GM18517 (cell line): ENCODE data around the gene BTBD9.
A peak's percentile ranks its signal among the peaks of the same experiment; 100 is the strongest.

Experiments used
- ATAC-seq: cut with Tn5 transposase; IDR thresholded peaks from one replicate; pipeline ENCODE4 v1.9.1; 2021; ENCODE audit warnings: mild to moderate bottlenecking, moderate library complexity; ENCODE audit not compliant: unreplicated experiment

Gene BTBD9

DNA sequence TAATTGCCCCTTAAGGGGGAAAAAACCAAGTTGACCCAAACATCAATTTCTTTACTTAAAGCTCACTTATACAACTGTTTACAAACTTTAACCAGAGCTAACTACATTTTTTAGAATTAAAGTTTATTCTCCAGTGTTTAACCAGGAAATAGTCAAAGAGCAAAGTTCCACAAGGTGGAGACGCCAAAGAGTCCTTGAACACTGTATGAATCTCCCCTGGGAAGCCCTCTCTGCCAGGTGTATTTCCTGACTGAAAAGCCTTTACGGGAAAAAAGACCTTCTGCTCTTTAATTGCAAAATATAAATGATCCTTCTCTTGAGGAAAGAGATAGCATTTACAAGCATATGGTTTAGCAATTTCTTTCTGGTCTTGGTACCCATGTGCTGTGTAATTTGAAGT lies 36.2 kb downstream of the BTBD9 start:
- ATAC-seq: no peak

- ATAC-seq: no peak
Observed at GRCh38 chr6:38599966-38600550, 39.7 kb downstream of the BTBD9 start.

DNA sequence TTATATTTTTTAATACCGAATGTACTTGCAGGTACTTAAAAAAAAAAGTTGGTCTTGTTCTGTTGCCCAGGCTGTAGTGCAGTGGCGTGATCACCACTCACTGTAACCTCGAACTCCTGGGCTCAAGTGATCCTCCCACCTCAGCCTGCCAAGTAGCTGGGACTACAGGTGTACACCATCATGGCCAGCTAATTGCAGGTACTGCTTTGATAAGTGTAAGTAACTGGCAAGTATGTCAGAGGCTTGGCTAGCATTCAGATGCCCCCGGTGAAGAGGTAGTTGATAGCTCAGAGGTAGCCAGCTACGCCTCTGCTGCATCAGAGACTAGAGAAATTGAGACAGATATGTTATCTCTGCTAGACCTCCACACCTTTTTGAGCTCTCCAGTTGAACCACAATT lies 40.5 kb downstream of the BTBD9 start:
- no peak for ATAC-seq

GRCh38 chr6:38593998-38594665 lies 45.6 kb downstream of the BTBD9 start:
- no peak for ATAC-seq

- no peak for ATAC-seq
Observed at GRCh38 chr6:38593409-38593808, 46.3 kb downstream of the BTBD9 start.

DNA sequence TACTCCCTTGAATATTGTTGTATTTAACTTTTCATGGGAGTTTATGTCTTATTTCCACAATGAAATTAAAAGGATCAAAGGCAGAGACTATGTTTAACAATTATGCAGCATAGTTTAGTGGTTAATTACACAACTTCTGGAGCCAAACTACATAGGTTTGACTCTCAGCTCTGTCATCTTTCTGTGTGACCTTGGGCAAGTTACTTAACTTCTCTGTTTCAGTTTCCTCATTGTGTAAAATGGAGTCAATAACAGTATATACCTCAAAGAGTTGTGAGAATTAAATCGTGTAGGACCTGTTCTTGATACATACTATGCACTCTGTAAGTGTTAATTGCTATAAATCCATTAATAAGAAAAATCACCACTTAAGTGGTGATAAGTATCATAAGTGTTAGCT lies 48.3 kb downstream of the BTBD9 start:
- ATAC-seq: no peak

DNA sequence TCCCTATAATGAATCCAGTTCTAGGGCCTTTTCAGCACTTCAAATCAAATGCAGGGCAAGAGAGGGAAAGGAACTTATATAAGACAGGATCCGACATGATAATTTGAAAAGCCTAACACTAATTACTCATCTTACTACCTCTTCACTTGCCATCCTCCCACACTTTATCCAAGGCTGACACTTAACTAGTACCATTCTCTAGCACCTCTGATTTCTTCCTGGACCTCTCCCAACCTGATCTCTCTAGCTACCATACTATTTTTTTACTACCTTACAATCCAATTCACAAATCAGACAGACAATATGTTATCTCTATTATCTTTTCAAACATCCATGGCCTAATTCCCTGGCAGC lies 50.4 kb downstream of the BTBD9 start:
- ATAC-seq: no peak

DNA sequence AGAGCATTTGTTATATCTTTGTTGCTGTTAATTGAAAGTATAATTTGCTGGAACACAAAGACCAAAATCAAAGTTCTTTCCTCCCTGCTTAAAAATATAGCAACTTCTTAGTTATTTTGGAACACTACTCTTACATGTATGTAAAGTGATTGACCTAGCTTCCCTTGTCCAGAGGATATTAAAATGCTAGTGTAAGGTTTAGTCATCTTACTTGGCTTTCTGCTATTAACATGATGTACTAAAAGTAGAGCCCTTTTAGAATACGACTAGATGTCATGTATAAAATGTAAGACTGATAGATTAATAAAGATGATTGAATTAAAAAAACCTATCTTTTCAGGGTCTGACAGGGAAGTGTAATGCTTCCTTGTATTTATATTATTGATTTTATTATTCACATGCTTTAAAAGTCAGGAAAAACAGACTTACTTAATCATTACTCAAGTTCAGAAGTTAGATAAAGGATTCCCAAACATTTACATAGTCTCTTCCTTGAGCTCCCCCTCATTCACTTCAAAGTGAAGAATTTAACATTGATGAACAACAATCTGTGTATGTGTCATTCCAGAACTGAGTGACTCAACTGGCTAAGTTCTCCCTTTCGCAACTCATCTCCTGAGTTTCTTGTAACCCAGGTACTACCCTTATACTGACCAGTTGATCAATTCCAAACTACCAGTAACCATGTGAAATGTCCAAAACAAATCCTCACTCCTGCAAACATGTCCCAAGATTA lies 50.9 kb downstream of the BTBD9 start:
- no peak for ATAC-seq

- no peak for ATAC-seq
Observed at GRCh38 chr6:38587766-38588362, 51.9 kb downstream of the BTBD9 start.

DNA sequence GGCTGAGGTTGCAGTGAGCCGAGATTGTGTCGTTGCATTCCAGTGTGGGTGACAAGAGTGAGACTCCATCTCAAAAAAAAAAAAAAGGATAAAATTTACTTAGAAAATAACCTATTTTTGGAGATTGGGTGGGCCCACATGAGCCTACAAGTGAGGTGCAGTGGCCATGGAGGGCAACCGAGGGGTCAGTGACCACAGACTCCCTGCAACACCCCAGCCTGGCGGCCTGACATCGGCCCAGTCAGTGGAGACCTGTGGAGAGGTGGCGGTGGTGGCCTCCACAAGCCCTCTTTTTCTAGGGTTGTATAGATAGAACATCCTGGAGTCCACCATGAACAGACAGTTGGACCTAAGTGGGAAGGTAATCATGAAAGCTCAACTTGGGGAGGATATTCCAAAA lies 52.7 kb downstream of the BTBD9 start:
- ATAC-seq: no peak

DNA sequence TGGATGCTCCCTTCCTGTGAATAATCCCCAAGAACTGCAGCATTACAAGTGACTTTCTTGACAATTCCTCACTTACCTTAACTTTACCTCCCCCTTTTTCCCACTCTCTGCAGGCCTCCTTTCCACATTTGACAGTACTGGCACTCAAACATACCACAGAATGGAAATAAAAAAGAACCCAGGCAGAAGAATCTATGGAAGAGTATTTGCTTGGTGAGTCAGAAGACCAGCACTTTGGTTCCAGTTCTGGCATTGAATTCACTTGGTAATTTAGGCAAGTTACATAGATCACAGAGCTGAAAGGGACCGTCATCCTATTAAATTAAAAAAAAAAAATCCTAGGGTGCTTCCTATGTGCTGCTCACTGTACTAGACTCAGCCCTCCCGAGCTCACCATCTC lies 55.0 kb downstream of the BTBD9 start:
- no peak for ATAC-seq

DNA sequence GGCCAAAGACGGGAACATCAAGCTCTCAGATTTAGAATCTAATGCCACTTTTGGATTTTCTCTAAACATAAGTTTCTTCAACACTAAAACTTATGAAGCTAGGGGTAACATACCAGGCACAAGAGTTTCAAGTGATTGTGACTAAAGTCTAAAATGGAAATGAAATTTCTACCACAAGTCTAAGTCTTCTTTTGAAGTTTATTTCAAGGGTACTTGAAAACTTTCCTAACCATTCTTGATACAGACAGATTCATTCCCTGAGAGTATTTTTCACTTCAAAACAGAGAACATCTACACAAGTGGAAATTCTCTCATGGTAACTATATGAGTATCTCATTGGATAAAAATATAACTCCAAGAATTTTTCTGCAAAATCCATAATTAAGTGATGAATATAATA lies 56.2 kb downstream of the BTBD9 start:
- ATAC-seq: no peak

- ATAC-seq: no peak
Observed at GRCh38 chr6:38580030-38580429, 59.7 kb downstream of the BTBD9 start.

DNA sequence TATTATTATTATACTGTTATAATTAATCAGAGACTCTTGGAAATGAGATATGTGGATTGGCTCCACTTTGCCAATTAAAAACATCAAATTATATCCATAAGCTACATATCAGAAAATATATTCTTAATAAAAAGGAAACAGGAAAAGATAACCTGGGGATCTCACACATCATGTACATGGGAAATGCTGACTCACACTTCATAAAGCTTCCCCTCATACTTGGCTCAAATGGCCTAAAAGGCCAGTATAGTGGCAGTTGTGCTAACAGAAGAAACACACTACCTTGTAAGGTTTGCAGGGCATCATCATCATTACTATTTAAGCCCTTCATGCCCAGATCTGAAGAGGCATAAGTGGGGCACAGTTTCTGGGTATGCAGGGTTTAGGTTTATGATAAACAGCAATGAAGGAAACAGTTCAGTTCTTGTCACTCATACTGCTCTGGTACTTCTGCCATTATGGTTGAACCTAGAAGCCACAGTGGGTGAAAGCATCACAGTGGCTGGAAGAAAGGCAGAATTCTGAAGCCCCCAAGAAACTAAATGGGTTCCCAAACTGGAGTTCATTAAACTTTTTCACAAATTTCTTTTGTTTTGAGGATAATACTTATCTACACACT lies 60.6 kb downstream of the BTBD9 start:
- no peak for ATAC-seq

GRCh38 chr6:38578075-38578474 lies 61.7 kb downstream of the BTBD9 start:
- no peak for ATAC-seq

GRCh38 chr6:38577492-38577891 lies 62.2 kb downstream of the BTBD9 start:
- ATAC-seq: no peak

GRCh38 chr6:38573801-38574395 lies 65.8 kb downstream of the BTBD9 start:
- no peak for ATAC-seq

DNA sequence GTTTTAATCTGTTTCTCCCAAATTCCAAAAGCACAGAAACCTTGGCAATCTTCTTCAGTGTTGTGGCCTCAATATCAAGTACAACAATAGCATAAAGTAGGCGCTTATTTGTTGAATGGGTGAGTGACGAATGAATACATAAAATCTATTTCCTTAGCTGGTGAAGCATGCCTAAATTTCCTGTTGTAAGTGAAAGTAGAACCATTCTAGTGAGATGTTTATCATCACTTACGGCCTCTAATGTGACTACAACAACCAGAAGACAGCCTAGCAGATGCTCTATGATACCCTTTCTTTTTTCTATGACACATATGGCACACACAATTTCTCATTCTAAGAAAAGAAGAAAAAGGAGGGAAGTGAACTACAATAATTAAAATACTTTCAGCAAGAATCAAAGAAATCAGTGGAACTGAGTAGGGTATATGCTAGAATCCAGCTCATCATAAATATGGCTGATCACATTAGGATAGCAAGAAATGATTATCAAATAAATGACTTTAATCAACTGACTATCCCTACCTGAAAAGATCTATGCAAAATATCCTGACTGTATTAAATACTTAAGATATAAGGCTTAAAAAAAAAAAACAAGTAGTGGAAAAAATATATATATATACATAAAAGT lies 67.4 kb downstream of the BTBD9 start:
- peak; percentile 77 for ATAC-seq

GRCh38 chr6:38571721-38572120 lies 68.0 kb downstream of the BTBD9 start:
- no peak for ATAC-seq

GRCh38 chr6:38570750-38571149 lies 69.0 kb downstream of the BTBD9 start:
- ATAC-seq: no peak

- ATAC-seq: no peak
Observed at GRCh38 chr6:38567436-38567835, 72.3 kb downstream of the BTBD9 start.
